Thoracic aorta (tissue), 2 donors: ENCODE results near the gene CRACR2A. TPM values are rescaled to one million over a fixed set of nuclear protein-coding genes. Genes with fewer than 3 reads are reported as not detected.

Source experiments
- ATAC-seq: fragments of 150-250 bp; one replicate; pipeline ENCODE4 v1.8.0; 2017; ENCODE audit warnings: low read depth; ENCODE audit not compliant: insufficient number of reproducible peaks, low FRiP score
- DNase-seq: peaks from one replicate; pipeline ENCODE4 v3.0.0-alpha.2; 2020; ENCODE audit warnings: low spot score
- H3K27ac ChIP-seq, 2 donors: fragments of 200-600 bp; sonication (generic); 1 replicate in 1 of 2; 2 replicates in 1 of 2; pipeline ENCODE4 v1.5.1; 2016; ENCODE audit warnings: mild to moderate bottlenecking in 2 of 2, moderate library complexity in 2 of 2
- H3K27me3 ChIP-seq: fragments of 200-600 bp; sonication (generic); replicated peaks from 2 replicates; pipeline ENCODE4 v1.6.0; 2016; ENCODE audit warnings: mild to moderate bottlenecking; ENCODE audit not compliant: insufficient read depth
- H3K36me3 ChIP-seq: fragments of 200-600 bp; sonication (generic); one replicate; pipeline ENCODE4 v1.5.1; 2016
- H3K4me1 ChIP-seq, 2 donors: fragments of 200-600 bp; sonication (generic); 1 replicate in 1 of 2; 2 replicates in 1 of 2; pipeline versions ENCODE4 v1.5.1 to v1.6.0; 2016; ENCODE audit warnings: low read depth in 2 of 2, mild to moderate bottlenecking in 1 of 2; ENCODE audit not compliant: control insufficient read depth in 1 of 2
- H3K4me3 ChIP-seq: fragments of 200-600 bp; sonication (generic); 2 replicates; pipeline ENCODE4 v1.5.1; 2016; ENCODE audit warnings: mild to moderate bottlenecking
- H3K9me3 ChIP-seq: fragments of 200-600 bp; sonication (generic); 2 replicates; pipeline ENCODE4 v1.5.1; 2016
- CTCF ChIP-seq: fragments of 200-600 bp; sonication (generic); IDR thresholded peaks from one replicate; pipeline ENCODE4 v1.5.1; 2019; ENCODE audit warnings: antibody characterized with exemption
- total RNA-seq, 2 donors: library from RNA; depleted of rRNA; stranded (reverse); fragments of >200 nt; gene quantifications; one replicate each; pipeline versions ENCODE4 v1.1.0 to v1.2.3, GENCODE V29; 2016

CRACR2A gene
- total RNA-seq, 2 donors from 2014 or later, result 2.2 to 2.7 TPM

- no peaks in the 10 kb centered on the region for H3K9me3 ChIP-seq
- H3K36me3 ChIP-seq, result no peaks in the 10 kb centered on the region
- H3K4me3 ChIP-seq, result no peak overlapping the region
- no peak for ATAC-seq
- no peaks in the 10 kb centered on the region for H3K27me3 ChIP-seq
- no peak for DNase-seq
- H3K4me1 ChIP-seq, result peaks cover 0 to 19% of the 10 kb centered on the region in 2 donors
- no peak for TF ChIP-seq CTCF
- H3K27ac ChIP-seq, result no peak overlapping the region
Observed at GRCh38 chr12:3614806-3615466, 138.0 kb downstream of the CRACR2A start.

- H3K36me3 ChIP-seq, result no peaks in the 10 kb centered on the region
Observed at GRCh38 chr12:3613641-3614395, 139.1 kb downstream of the CRACR2A start.

GRCh38 chr12:3611860-3612703 lies 140.8 kb downstream of the CRACR2A start:
- Histone ChIP-seq H3K36me3 (no peaks in the 10 kb centered on the region), H3K27ac (no peak overlapping the region), H3K4me1 (peaks cover 0 to 19% of the 10 kb centered on the region in 2 donors), H3K27me3 (no peaks in the 10 kb centered on the region), H3K4me3 (no peak overlapping the region), H3K9me3 (no peaks in the 10 kb centered on the region)
- ATAC-seq (no peak), DNase-seq (no peak)
- TF ChIP-seq CTCF, result no peak

More at GRCh38 chr12:3613641-3614395, 139.1 kb downstream of the CRACR2A start:
- Histone ChIP-seq H3K4me1 (peaks cover 0 to 19% of the 10 kb centered on the region in 2 donors), H3K4me3 (no peak overlapping the region), H3K27me3 (no peaks in the 10 kb centered on the region), H3K27ac (no peak overlapping the region), H3K9me3 (no peaks in the 10 kb centered on the region)
- DNase-seq, result no peak
- ATAC-seq, result no peak
- TF ChIP-seq CTCF, result no peak

- Histone ChIP-seq H3K36me3 (no peaks in the 10 kb centered on the region), H3K4me3 (no peak overlapping the region), H3K27ac (no peak overlapping the region), H3K4me1 (peaks cover 10 to 26% of the 10 kb centered on the region in 2 donors), H3K27me3 (no peaks in the 10 kb centered on the region), H3K9me3 (no peaks in the 10 kb centered on the region)
- DNase-seq, result no peak
- no peak for TF ChIP-seq CTCF
- ATAC-seq, result no peak
Observed at GRCh38 chr12:3607821-3608220, 145.1 kb downstream of the CRACR2A start.
